ENCODE data around the gene SDF4. TPM values are rescaled to one million over a fixed set of nuclear protein-coding genes. Genes with fewer than 3 reads are reported as not detected.
A peak's percentile ranks its signal among the peaks of the same experiment; 100 is the strongest.

SDF4 gene
- total RNA-seq, 2 donors from 2014 or later = 85.9 to 95.6 TPM

DNA sequence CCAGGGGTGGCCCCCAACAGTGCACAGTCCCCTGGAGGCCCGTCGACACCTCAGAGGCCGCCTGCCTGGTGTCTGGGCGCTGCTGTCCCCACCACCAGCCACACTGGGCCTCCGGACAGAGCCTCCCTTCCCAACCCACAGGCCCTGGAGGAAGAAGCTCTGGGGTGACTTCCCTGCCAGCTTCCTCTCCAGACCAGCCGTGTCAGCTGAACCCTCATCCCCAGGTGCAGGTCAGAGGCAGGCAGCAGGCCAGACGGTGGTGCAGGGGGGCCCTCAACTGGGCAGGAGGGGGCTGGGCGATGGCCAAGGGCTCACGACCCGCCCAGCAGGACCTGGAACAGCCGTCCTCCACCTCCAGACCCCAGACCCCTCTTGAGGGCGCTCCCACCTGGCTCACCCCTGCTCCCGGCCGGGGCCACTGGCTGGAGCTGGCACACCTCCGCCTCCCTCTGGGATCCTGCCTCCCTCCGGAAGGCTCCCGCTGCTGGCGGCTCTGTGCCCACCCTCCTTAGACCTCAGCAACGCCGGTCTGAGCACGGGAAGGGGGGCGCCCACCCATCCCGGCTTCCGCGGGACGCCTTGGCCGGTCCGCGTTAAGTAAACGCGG lies 25.9 kb downstream of the SDF4 start:
- Histone ChIP-seq H3K4me1 (ENCODE audit: control insufficient read depth, insufficient read depth, low read length) (no peaks in the 10 kb centered on the region), H3K9me3 (ENCODE audit: control insufficient read depth, low read length) (no peaks in the 10 kb centered on the region), H3K4me3 (ENCODE audit: low read length) (peak overlapping the region; percentile 35), H3K27me3 (ENCODE audit: control insufficient read depth, insufficient read depth, low read length, poor library complexity, severe bottlenecking) (peaks cover 28% of the 10 kb centered on the region), H3K36me3 (ENCODE audit: control insufficient read depth, insufficient read depth, low read length) (no peaks in the 10 kb centered on the region), H3K27ac (ENCODE audit: low read depth, low read length) (no peak overlapping the region), H3K9ac (ENCODE audit: extremely low read depth, low read length, poor library complexity, severe bottlenecking) (no peak overlapping the region)
- 43 to 44% methylated on average over 19 to 31 of the region's 31 CpGs for WGBS, 2 experiments (ENCODE audit: insufficient coverage in 1 of 2, insufficient read length in 1 of 2)
- H3K4me3 Mint-ChIP-seq = peak overlapping the region; percentile 26
- H3K36me3 Mint-ChIP-seq (ENCODE audit: low read depth) = no peaks in the 10 kb centered on the region
- TF ChIP-seq, protein P1, sequence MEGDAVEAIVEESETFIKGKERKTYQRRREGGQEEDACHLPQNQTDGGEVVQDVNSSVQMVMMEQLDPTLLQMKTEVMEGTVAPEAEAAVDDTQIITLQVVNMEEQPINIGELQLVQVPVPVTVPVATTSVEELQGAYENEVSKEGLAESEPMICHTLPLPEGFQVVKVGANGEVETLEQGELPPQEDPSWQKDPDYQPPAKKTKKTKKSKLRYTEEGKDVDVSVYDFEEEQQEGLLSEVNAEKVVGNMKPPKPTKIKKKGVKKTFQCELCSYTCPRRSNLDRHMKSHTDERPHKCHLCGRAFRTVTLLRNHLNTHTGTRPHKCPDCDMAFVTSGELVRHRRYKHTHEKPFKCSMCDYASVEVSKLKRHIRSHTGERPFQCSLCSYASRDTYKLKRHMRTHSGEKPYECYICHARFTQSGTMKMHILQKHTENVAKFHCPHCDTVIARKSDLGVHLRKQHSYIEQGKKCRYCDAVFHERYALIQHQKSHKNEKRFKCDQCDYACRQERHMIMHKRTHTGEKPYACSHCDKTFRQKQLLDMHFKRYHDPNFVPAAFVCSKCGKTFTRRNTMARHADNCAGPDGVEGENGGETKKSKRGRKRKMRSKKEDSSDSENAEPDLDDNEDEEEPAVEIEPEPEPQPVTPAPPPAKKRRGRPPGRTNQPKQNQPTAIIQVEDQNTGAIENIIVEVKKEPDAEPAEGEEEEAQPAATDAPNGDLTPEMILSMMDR (conservative IDR thresholded peaks at IDR 0.05) = no peak
- no peak for DNase-seq
- H3K27ac Mint-ChIP-seq = no peak overlapping the region
- no peaks in the 10 kb centered on the region for H3K9me3 Mint-ChIP-seq
- no peaks in the 10 kb centered on the region for H3K4me1 Mint-ChIP-seq
- peaks cover 1% of the 10 kb centered on the region for H3K27me3 Mint-ChIP-seq (ENCODE audit: insufficient read depth)

DNA sequence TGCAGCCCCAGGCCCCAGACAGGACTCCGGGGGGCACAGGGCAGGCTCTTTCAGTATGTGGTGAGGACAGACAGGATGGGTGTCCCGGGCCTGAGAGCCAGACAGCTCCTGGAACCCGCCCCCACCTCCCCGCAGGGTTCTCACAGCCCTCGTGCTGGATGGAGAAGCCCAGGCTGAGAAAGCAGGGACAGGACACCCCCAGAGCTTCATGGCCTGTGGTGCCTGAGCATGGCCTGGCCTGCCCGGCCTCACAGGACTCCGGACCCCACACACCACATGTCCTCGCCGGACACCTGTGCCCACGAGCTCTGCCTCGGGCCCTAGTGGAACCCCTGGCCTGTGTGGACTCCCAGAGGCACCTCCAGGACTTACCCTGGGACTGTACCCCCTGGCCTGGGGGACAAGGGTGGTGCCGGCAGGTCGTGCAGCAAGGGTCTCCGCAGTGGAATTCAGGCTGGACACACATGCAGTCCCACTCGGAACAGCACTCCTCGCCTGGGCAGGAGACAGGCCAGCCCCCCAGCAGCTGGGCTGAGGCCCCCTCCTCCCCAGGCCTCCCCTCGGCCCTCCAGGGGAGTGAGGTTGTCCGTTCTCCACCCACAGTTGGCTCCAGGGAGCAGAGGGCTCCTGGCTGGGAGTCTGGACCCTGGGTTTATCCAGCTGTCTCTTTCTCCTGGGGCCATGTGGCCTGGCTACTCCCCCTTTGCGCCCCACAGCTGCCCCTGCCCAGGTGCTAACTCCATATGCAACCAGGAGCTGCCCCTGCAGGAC lies 26.6 kb downstream of the SDF4 start:
- no peak for DNase-seq
- no peaks in the 10 kb centered on the region for H3K9me3 ChIP-seq (ENCODE audit: control insufficient read depth, low read length)
- H3K27ac Mint-ChIP-seq = no peak overlapping the region
- H3K36me3 Mint-ChIP-seq (ENCODE audit: low read depth) = no peaks in the 10 kb centered on the region
- H3K27me3 ChIP-seq (ENCODE audit: control insufficient read depth, insufficient read depth, low read length, poor library complexity, severe bottlenecking) = peaks cover 34% of the 10 kb centered on the region
- no peak overlapping the region for H3K27ac ChIP-seq (ENCODE audit: low read depth, low read length)
- no peaks in the 10 kb centered on the region for H3K4me1 ChIP-seq (ENCODE audit: control insufficient read depth, insufficient read depth, low read length)
- H3K4me3 Mint-ChIP-seq = no peak overlapping the region
- WGBS, 2 experiments (ENCODE audit: insufficient coverage in 1 of 2, insufficient read length in 1 of 2) = 90% methylated on average over 14 to 19 of the region's 19 CpGs
- H3K27me3 Mint-ChIP-seq (ENCODE audit: insufficient read depth) = peaks cover 1% of the 10 kb centered on the region
- no peaks in the 10 kb centered on the region for H3K4me1 Mint-ChIP-seq
- no peak overlapping the region for H3K9ac ChIP-seq (ENCODE audit: extremely low read depth, low read length, poor library complexity, severe bottlenecking)
- H3K36me3 ChIP-seq (ENCODE audit: control insufficient read depth, insufficient read depth, low read length) = no peaks in the 10 kb centered on the region
- no peaks in the 10 kb centered on the region for H3K9me3 Mint-ChIP-seq
- no peak overlapping the region for H3K4me3 ChIP-seq (ENCODE audit: low read length)
- TF ChIP-seq, protein P1 (conservative IDR thresholded peaks at IDR 0.05) = no peak

DNA sequence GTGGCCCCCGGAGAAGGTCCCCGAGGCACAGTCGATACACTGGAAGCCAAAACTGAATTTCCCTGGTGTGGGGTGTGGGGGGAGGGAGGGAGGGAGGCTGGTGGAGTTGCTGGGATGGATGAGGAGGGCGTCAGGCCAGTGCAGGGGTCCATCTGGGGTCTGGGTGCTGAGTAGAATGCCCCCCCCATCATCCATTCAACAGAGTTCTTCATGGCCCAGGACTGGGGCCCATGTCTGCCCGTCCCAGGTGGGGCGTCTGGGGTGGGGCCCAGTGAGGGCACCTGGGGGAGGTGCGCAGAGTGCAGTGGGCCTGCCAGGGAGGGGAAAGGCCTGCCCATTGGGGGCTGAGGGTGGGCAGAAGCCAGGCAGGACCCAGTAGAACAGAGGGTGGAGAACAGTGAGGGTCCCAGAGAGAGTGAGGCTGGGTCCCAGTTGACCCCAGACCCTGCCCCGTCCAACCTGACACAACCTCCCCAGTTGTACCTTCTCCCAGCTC lies 27.3 kb downstream of the SDF4 start:
- Mint-ChIP-seq H3K4me3 (no peak overlapping the region), H3K9me3 (no peaks in the 10 kb centered on the region), H3K4me1 (no peaks in the 10 kb centered on the region), H3K36me3 (ENCODE audit: low read depth) (no peaks in the 10 kb centered on the region), H3K27ac (no peak overlapping the region), H3K27me3 (ENCODE audit: insufficient read depth) (peaks cover 1% of the 10 kb centered on the region)
- Histone ChIP-seq H3K27ac (ENCODE audit: low read depth, low read length) (no peak overlapping the region), H3K4me3 (ENCODE audit: low read length) (no peak overlapping the region), H3K4me1 (ENCODE audit: control insufficient read depth, insufficient read depth, low read length) (no peaks in the 10 kb centered on the region), H3K27me3 (ENCODE audit: control insufficient read depth, insufficient read depth, low read length, poor library complexity, severe bottlenecking) (peaks cover 36% of the 10 kb centered on the region), H3K36me3 (ENCODE audit: control insufficient read depth, insufficient read depth, low read length) (no peaks in the 10 kb centered on the region), H3K9me3 (ENCODE audit: control insufficient read depth, low read length) (no peaks in the 10 kb centered on the region), H3K9ac (ENCODE audit: extremely low read depth, low read length, poor library complexity, severe bottlenecking) (no peak overlapping the region)
- DNase-seq = no peak
- WGBS, 2 experiments (ENCODE audit: insufficient coverage in 1 of 2, insufficient read length in 1 of 2) = 88 to 100% methylated on average over 2 to 7 of the region's 8 CpGs
- TF ChIP-seq, protein P1 (conservative IDR thresholded peaks at IDR 0.05) = no peak

All from endodermal cell (in vitro differentiated cells).